Measurements from ENCODE around the gene IRS2. TPM values are rescaled to one million over a fixed set of nuclear protein-coding genes. Genes with fewer than 3 reads are reported as not detected.
A peak's percentile ranks its signal among the peaks of the same experiment; 100 is the strongest.

IRS2 gene
- total and polyA plus RNA-seq, 2 of the 8 experiments (the other 6 are each of a cell fraction or from before 2014, with no cell fraction given), result 2.6 to 17.0 TPM

DNA sequence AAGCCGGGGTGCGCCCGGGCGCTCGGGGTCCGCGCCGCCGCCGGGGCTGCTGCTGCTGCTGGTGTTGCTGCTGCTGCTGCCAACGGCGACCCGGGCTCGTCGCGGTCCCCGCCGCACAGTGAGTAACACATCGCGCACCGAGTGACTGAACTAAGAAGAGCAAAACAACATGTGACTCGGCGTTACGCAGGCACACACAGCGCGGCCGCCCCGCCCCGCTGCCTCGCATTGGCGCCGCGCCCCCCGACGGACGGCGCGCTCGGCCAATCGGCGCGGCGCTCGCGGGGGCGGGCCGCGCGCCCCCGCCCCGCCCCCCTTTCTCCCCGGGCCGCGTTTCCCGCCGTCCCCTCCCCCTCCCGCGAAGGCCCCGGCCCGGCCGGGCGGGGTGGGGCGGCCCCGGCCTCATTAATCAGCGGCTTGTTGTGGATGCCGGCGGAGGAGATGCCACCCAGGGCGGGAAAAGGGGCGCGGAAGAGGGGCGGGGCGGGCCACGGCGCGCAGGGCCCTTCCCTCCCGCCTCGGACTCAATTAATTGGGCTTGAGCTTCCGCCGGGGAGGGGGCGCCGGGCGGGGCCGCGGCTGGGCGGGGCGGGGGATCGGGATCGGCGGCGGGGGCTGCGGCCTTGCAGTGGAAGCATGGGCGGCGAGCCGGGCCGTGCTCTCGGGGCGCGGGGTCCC lies at the start of gene IRS2 (continued):
- TF ChIP-seq KDM5A (IDR thresholded peaks at IDR 0.05; ENCODE audit: low read length) (no peak), RBBP5 (IDR thresholded peaks at IDR 0.05; ENCODE audit: borderline replicate concordance, low read depth, low read length) (no peak), RNF2 (IDR thresholded peaks at IDR 0.05; ENCODE audit: borderline replicate concordance, low read depth, low read length, missing control alignments, poor library complexity, severe bottlenecking) (no peak), CHD1 (IDR thresholded peaks at IDR 0.05; ENCODE audit: low read depth, low read length) (no peak), EP300 (IDR thresholded peaks at IDR 0.05; ENCODE audit: borderline replicate concordance in 1 of 2, low read depth in 2 of 2, low read length in 2 of 2) (no peak), EZH2 (IDR thresholded peaks at IDR 0.05; ENCODE audit: low read depth, low read length, severe bottlenecking) (no peak), SAP30 (IDR thresholded peaks at IDR 0.05; ENCODE audit: insufficient read depth, insufficient replicate concordance, low read length) (no peak), SIN3A (conservative IDR thresholded peaks at IDR 0.05 in 1 of 2, IDR thresholded peaks at IDR 0.05 in 1 of 2; ENCODE audit: low read depth in 1 of 2, low read length in 2 of 2) (peak in 1 of 2 experiments; percentile 41; a peak in 1 of 4 replicates), POLR2A (IDR thresholded peaks at IDR 0.05; ENCODE audit: control extremely low read depth in 1 of 2, low read depth in 2 of 2, low read length in 2 of 2) (peak in 1 of 2 experiments; percentile 92; a peak in 1 of 3 replicates), PHF8 (conservative IDR thresholded peaks at IDR 0.05; ENCODE audit: low read depth, low read length) (peak; percentile 19; the same call in 1 of the 2 replicates), SP1 (IDR thresholded peaks at IDR 0.05; ENCODE audit: low read depth, low read length) (peak; percentile 77), MAFK (IDR thresholded peaks at IDR 0.05; ENCODE audit: low read depth, low read length) (no peak), JUND (IDR thresholded peaks at IDR 0.05; ENCODE audit: low read length) (no peak), CHD2 (IDR thresholded peaks at IDR 0.05; ENCODE audit: low read length) (no peak), NANOG (IDR thresholded peaks at IDR 0.05; ENCODE audit: insufficient read depth, low read depth, low read length, poor library complexity, severe bottlenecking) (no peak), ZNF274 (IDR thresholded peaks at IDR 0.05; ENCODE audit: borderline replicate concordance, extremely low read depth, low read length) (no peak), CEBPB (IDR thresholded peaks at IDR 0.05; ENCODE audit: low read depth, low read length) (no peak)
- TF ChIP-seq, protein P1, sequence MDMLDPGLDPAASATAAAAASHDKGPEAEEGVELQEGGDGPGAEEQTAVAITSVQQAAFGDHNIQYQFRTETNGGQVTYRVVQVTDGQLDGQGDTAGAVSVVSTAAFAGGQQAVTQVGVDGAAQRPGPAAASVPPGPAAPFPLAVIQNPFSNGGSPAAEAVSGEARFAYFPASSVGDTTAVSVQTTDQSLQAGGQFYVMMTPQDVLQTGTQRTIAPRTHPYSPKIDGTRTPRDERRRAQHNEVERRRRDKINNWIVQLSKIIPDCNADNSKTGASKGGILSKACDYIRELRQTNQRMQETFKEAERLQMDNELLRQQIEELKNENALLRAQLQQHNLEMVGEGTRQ (IDR thresholded peaks at IDR 0.05; ENCODE audit: low read length), result peak; percentile 54
- TF ChIP-seq, protein P2, sequence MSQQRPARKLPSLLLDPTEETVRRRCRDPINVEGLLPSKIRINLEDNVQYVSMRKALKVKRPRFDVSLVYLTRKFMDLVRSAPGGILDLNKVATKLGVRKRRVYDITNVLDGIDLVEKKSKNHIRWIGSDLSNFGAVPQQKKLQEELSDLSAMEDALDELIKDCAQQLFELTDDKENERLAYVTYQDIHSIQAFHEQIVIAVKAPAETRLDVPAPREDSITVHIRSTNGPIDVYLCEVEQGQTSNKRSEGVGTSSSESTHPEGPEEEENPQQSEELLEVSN (IDR thresholded peaks at IDR 0.05), result 0 out of 2 replicates have a peak, but pooled peaks have one; percentile 16
- TF ChIP-seq, protein P3, sequence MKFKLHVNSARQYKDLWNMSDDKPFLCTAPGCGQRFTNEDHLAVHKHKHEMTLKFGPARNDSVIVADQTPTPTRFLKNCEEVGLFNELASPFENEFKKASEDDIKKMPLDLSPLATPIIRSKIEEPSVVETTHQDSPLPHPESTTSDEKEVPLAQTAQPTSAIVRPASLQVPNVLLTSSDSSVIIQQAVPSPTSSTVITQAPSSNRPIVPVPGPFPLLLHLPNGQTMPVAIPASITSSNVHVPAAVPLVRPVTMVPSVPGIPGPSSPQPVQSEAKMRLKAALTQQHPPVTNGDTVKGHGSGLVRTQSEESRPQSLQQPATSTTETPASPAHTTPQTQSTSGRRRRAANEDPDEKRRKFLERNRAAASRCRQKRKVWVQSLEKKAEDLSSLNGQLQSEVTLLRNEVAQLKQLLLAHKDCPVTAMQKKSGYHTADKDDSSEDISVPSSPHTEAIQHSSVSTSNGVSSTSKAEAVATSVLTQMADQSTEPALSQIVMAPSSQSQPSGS (IDR thresholded peaks at IDR 0.05; ENCODE audit: low read length), result no peak

Measured in H1 (cell line).